CD8-positive, alpha-beta memory T cell (primary cell): Measurements from ENCODE around the gene ZFHX3. TPM values are rescaled to one million over a fixed set of nuclear protein-coding genes. Genes with fewer than 3 reads are reported as not detected.

Experiments
- CTCF ChIA-PET: fragments of 350-600 bp; sonication (Branson Sonifier 250); formaldehyde crosslinking; loops from one replicate; lab custom pipeline; 2021; ENCODE audit warnings: antibody characterized with exemption; lab: Charles Lee
- POLR2A ChIA-PET: fragments of 350-600 bp; sonication (Branson Sonifier 250); formaldehyde crosslinking; loops from one replicate; lab custom pipeline; 2021; ENCODE audit warnings: antibody characterized with exemption; lab: Charles Lee
- DNase-seq, 5 donors: peaks; one replicate each; pipeline versions ENCODE4 v3.0.0 to v3.0.0-alpha.2; 2020 to 2022; ENCODE audit warnings: mixed read lengths in 1 of 5
- H3K27ac ChIP-seq: one replicate; pipeline ENCODE4 v1.7.0; 2013; ENCODE audit warnings: low read depth, mild to moderate bottlenecking, low read length, moderate library complexity
- H3K27me3 ChIP-seq: 2 replicates; pipeline ENCODE4 v1.7.0; 2013; ENCODE audit warnings: low read length, mild to moderate bottlenecking; ENCODE audit not compliant: insufficient read depth, poor library complexity, severe bottlenecking
- H3K36me3 ChIP-seq: 2 replicates; pipeline ENCODE4 v1.7.0; 2013; ENCODE audit warnings: mild to moderate bottlenecking, low read length, moderate library complexity; ENCODE audit not compliant: insufficient read depth
- H3K4me1 ChIP-seq: 2 replicates; pipeline ENCODE4 v1.7.0; 2013; ENCODE audit warnings: mild to moderate bottlenecking, low read length, moderate library complexity; ENCODE audit not compliant: insufficient read depth
- H3K4me3 ChIP-seq: 2 replicates; pipeline ENCODE4 v1.7.0; 2013; ENCODE audit warnings: mild to moderate bottlenecking, low read length
- H3K9me3 ChIP-seq: 2 replicates; pipeline ENCODE4 v1.7.0; 2013; ENCODE audit warnings: mild to moderate bottlenecking, low read length
- H3K27ac Mint-ChIP-seq, 8 donors: one replicate each; pipeline ENCODE4 v1.8.0; 2020 to 2021; ENCODE audit warnings: mixed read lengths in 8 of 8, mild to moderate bottlenecking in 6 of 8, inconsistent platforms in 3 of 8, moderate library complexity in 3 of 8
- H3K27me3 Mint-ChIP-seq, 2 donors: one replicate each; pipeline ENCODE4 v1.8.0; 2020 to 2021; ENCODE audit warnings: mixed read lengths in 2 of 2, mild to moderate bottlenecking in 1 of 2, moderate library complexity in 1 of 2
- H3K36me3 Mint-ChIP-seq, 3 donors: one replicate each; pipeline ENCODE4 v1.8.0; 2020 to 2021; ENCODE audit warnings: mixed read lengths in 3 of 3, inconsistent platforms in 1 of 3, mild to moderate bottlenecking in 1 of 3
- H3K4me1 Mint-ChIP-seq, 3 donors: one replicate each; pipeline ENCODE4 v1.8.0; 2020 to 2021; ENCODE audit warnings: mixed read lengths in 3 of 3, inconsistent platforms in 1 of 3, mild to moderate bottlenecking in 1 of 3
- H3K4me3 Mint-ChIP-seq, 7 donors: one replicate each; pipeline ENCODE4 v1.8.0; 2020 to 2021; ENCODE audit warnings: mixed read lengths in 7 of 7, mild to moderate bottlenecking in 6 of 7, moderate library complexity in 4 of 7, inconsistent platforms in 2 of 7
- H3K9me3 Mint-ChIP-seq, 5 donors: one replicate each; pipeline ENCODE4 v1.8.0; 2020 to 2022; ENCODE audit warnings: mixed read lengths in 5 of 5, mild to moderate bottlenecking in 3 of 5, moderate library complexity in 2 of 5, inconsistent platforms in 1 of 5
- polyA plus RNA-seq: library from polyadenylated mRNA; unstranded; fragments of 300-500 nt; fragmentation: Illumina TruSeq; gene quantifications from one replicate; pipeline ENCODE4 v1.2.3, GENCODE V29; 2021
- total RNA-seq, 2 experiments: library from RNA; stranded (reverse); gene quantifications; one replicate each; pipeline ENCODE4 v1.2.3, GENCODE V29; 2021

Gene ZFHX3
- total and polyA plus RNA-seq, 3 experiments from 2014 or later = 0.13 to 0.22 (median 0.20) TPM

- DNase-seq = no peak
- Histone ChIP-seq H3K4me1 (no peaks in the 10 kb centered on the region), H3K27me3 (no peaks in the 10 kb centered on the region), H3K27ac (no peak overlapping the region), H3K9me3 (no peaks in the 10 kb centered on the region), H3K36me3 (no peaks in the 10 kb centered on the region), H3K4me3 (no peak overlapping the region)
- peaks cover 0 to 2% (median 0%) of the 10 kb centered on the region in 5 donors for H3K9me3 Mint-ChIP-seq
- CTCF ChIA-PET = no interaction called here
- H3K4me1 Mint-ChIP-seq = no peaks in the 10 kb centered on the region
- no peaks in the 10 kb centered on the region for H3K27me3 Mint-ChIP-seq
- no peak overlapping the region for H3K27ac Mint-ChIP-seq
- POLR2A ChIA-PET = no interaction called here
- peaks cover 0 to 14% (median 0%) of the 10 kb centered on the region in 3 donors for H3K36me3 Mint-ChIP-seq
- H3K4me3 Mint-ChIP-seq = no peak overlapping the region
These were observed 295.8 kb downstream of the ZFHX3 start for GRCh38 chr16:72752004-72752695.

GRCh38 chr16:72751076-72751475 lies 296.9 kb downstream of the ZFHX3 start:
- Histone ChIP-seq H3K9me3 (no peaks in the 10 kb centered on the region), H3K27ac (no peak overlapping the region), H3K4me1 (no peaks in the 10 kb centered on the region), H3K36me3 (no peaks in the 10 kb centered on the region), H3K27me3 (no peaks in the 10 kb centered on the region), H3K4me3 (no peak overlapping the region)
- Mint-ChIP-seq H3K27ac (no peak overlapping the region), H3K4me1 (no peaks in the 10 kb centered on the region), H3K9me3 (no peaks in the 10 kb centered on the region), H3K4me3 (no peak overlapping the region), H3K36me3 (peaks cover 0 to 14% (median 0%) of the 10 kb centered on the region in 3 donors), H3K27me3 (no peaks in the 10 kb centered on the region)
- CTCF ChIA-PET = no interaction called here
- POLR2A ChIA-PET = no interaction called here
- no peak for DNase-seq

- Histone ChIP-seq H3K9me3 (no peaks in the 10 kb centered on the region), H3K27ac (no peak overlapping the region), H3K4me1 (no peaks in the 10 kb centered on the region), H3K36me3 (no peaks in the 10 kb centered on the region), H3K27me3 (no peaks in the 10 kb centered on the region), H3K4me3 (no peak overlapping the region)
- Mint-ChIP-seq H3K27ac (no peak overlapping the region), H3K27me3 (no peaks in the 10 kb centered on the region), H3K4me1 (no peaks in the 10 kb centered on the region), H3K4me3 (no peak overlapping the region), H3K36me3 (peaks cover 0 to 14% (median 0%) of the 10 kb centered on the region in 3 donors), H3K9me3 (no peaks in the 10 kb centered on the region)
- CTCF ChIA-PET = no interaction called here
- POLR2A ChIA-PET = no interaction called here
- no peak for DNase-seq
These were observed 298.8 kb downstream of the ZFHX3 start for GRCh38 chr16:72749091-72749490.

- Mint-ChIP-seq H3K27ac (no peak overlapping the region), H3K9me3 (no peaks in the 10 kb centered on the region), H3K27me3 (peaks cover 1 to 3% of the 10 kb centered on the region in 2 donors), H3K4me1 (no peaks in the 10 kb centered on the region), H3K4me3 (no peak overlapping the region), H3K36me3 (no peaks in the 10 kb centered on the region)
- Histone ChIP-seq H3K36me3 (no peaks in the 10 kb centered on the region), H3K27me3 (no peaks in the 10 kb centered on the region), H3K4me1 (no peaks in the 10 kb centered on the region), H3K9me3 (no peaks in the 10 kb centered on the region), H3K4me3 (no peak overlapping the region), H3K27ac (no peak overlapping the region)
- CTCF ChIA-PET = no interaction called here
- no peak for DNase-seq
- POLR2A ChIA-PET = no interaction called here
These were observed 303.7 kb downstream of the ZFHX3 start for GRCh38 chr16:72744076-72744793.

GRCh38 chr16:72743011-72743761 lies 304.7 kb downstream of the ZFHX3 start:
- ChIA-PET CTCF (no interaction called here), POLR2A (no interaction called here)
- no peak overlapping the region for H3K27ac Mint-ChIP-seq
- Histone ChIP-seq H3K9me3 (no peaks in the 10 kb centered on the region), H3K27me3 (no peaks in the 10 kb centered on the region), H3K36me3 (no peaks in the 10 kb centered on the region), H3K27ac (no peak overlapping the region), H3K4me3 (no peak overlapping the region), H3K4me1 (no peaks in the 10 kb centered on the region)
- peaks cover 1 to 3% of the 10 kb centered on the region in 2 donors for H3K27me3 Mint-ChIP-seq
- no peak for DNase-seq
- H3K4me1 Mint-ChIP-seq = no peaks in the 10 kb centered on the region
- H3K4me3 Mint-ChIP-seq = no peak overlapping the region
- H3K9me3 Mint-ChIP-seq = no peaks in the 10 kb centered on the region
- no peaks in the 10 kb centered on the region for H3K36me3 Mint-ChIP-seq

- Mint-ChIP-seq H3K27ac (no peak overlapping the region), H3K4me1 (no peaks in the 10 kb centered on the region), H3K27me3 (peaks cover 3 to 4% of the 10 kb centered on the region in 2 donors), H3K36me3 (peaks cover 0 to 3% (median 0%) of the 10 kb centered on the region in 3 donors), H3K9me3 (peaks cover 0 to 4% (median 0%) of the 10 kb centered on the region in 5 donors), H3K4me3 (no peak overlapping the region)
- Histone ChIP-seq H3K27ac (no peak overlapping the region), H3K27me3 (no peaks in the 10 kb centered on the region), H3K9me3 (no peaks in the 10 kb centered on the region), H3K4me3 (no peak overlapping the region), H3K36me3 (no peaks in the 10 kb centered on the region), H3K4me1 (no peaks in the 10 kb centered on the region)
- DNase-seq = no peak
- ChIA-PET CTCF (no interaction called here), POLR2A (no interaction called here)
These were observed 307.6 kb downstream of the ZFHX3 start for GRCh38 chr16:72740347-72740746.

- peaks cover 3 to 4% of the 10 kb centered on the region in 2 donors for H3K27me3 Mint-ChIP-seq
- Histone ChIP-seq H3K4me3 (no peak overlapping the region), H3K27ac (no peak overlapping the region), H3K9me3 (no peaks in the 10 kb centered on the region), H3K27me3 (no peaks in the 10 kb centered on the region), H3K4me1 (no peaks in the 10 kb centered on the region), H3K36me3 (no peaks in the 10 kb centered on the region)
- ChIA-PET POLR2A (no interaction called here), CTCF (no interaction called here)
- no peaks in the 10 kb centered on the region for H3K4me1 Mint-ChIP-seq
- no peak overlapping the region for H3K4me3 Mint-ChIP-seq
- peaks cover 0 to 9% (median 0%) of the 10 kb centered on the region in 3 donors for H3K36me3 Mint-ChIP-seq
- no peak overlapping the region for H3K27ac Mint-ChIP-seq
- H3K9me3 Mint-ChIP-seq = peaks cover 4 to 12% (median 6%) of the 10 kb centered on the region in 5 donors
- no peak for DNase-seq
These were observed 308.4 kb downstream of the ZFHX3 start for GRCh38 chr16:72739577-72739976.

GRCh38 chr16:72736074-72736473 lies 311.9 kb downstream of the ZFHX3 start:
- Histone ChIP-seq H3K27ac (no peak overlapping the region), H3K36me3 (no peaks in the 10 kb centered on the region), H3K4me1 (no peaks in the 10 kb centered on the region), H3K4me3 (no peak overlapping the region), H3K9me3 (no peaks in the 10 kb centered on the region), H3K27me3 (no peaks in the 10 kb centered on the region)
- ChIA-PET POLR2A (no interaction called here), CTCF (no interaction called here)
- Mint-ChIP-seq H3K36me3 (peaks cover 0 to 14% (median 0%) of the 10 kb centered on the region in 3 donors), H3K4me3 (no peak overlapping the region), H3K9me3 (peaks cover 6 to 23% (median 18%) of the 10 kb centered on the region in 5 donors), H3K4me1 (no peaks in the 10 kb centered on the region), H3K27ac (no peak overlapping the region), H3K27me3 (peaks cover 3 to 4% of the 10 kb centered on the region in 2 donors)
- DNase-seq = no peak
